Endothelial cell (in vitro differentiated cells): ENCODE results near the gene CAPN7. TPM values are rescaled to one million over a fixed set of nuclear protein-coding genes. Genes with fewer than 3 reads are reported as not detected.
"Not testable (repeated sequence)": the region's sequence is repeated elsewhere in the genome, so short reads cannot be mapped to it uniquely, and the experiment has no call there.

ENCODE experiments used
- DNase-seq: peaks from one replicate; pipeline ENCODE4 v3.0.0; 2021; ENCODE audit warnings: low spot score
- H3K27ac Mint-ChIP-seq: one replicate; pipeline ENCODE4 v1.8.0; 2021; ENCODE audit warnings: mixed read lengths, inconsistent platforms; ENCODE audit not compliant: unreplicated experiment
- H3K27me3 Mint-ChIP-seq: one replicate; pipeline ENCODE4 v1.8.0; 2021; ENCODE audit warnings: mild to moderate bottlenecking, moderate library complexity, mixed read lengths, inconsistent platforms; ENCODE audit not compliant: unreplicated experiment
- H3K36me3 Mint-ChIP-seq: one replicate; pipeline ENCODE4 v1.8.0; 2021; ENCODE audit warnings: mild to moderate bottlenecking, low read depth, mixed read lengths, inconsistent platforms; ENCODE audit not compliant: unreplicated experiment
- H3K4me1 Mint-ChIP-seq: one replicate; pipeline ENCODE4 v1.8.0; 2021; ENCODE audit warnings: mild to moderate bottlenecking, mixed read lengths, inconsistent platforms; ENCODE audit not compliant: unreplicated experiment
- H3K4me3 Mint-ChIP-seq: one replicate; pipeline ENCODE4 v1.8.0; 2021; ENCODE audit warnings: mild to moderate bottlenecking, mixed read lengths, inconsistent platforms; ENCODE audit not compliant: unreplicated experiment
- H3K9me3 Mint-ChIP-seq: one replicate; pipeline ENCODE4 v1.8.0; 2021; ENCODE audit warnings: mixed read lengths, inconsistent platforms; ENCODE audit not compliant: unreplicated experiment
- CTCF ChIP-seq: fragments of 200-600 bp; sonication (generic); IDR thresholded peaks from one replicate; pipeline ENCODE4 v1.5.0; 2021; ENCODE audit warnings: antibody characterized with exemption; ENCODE audit not compliant: unreplicated experiment
- long read RNA-seq: library from polyadenylated mRNA; unstranded; transcript quantifications from one replicate; pipeline ENCODE4 v2.0.0, GENCODE V29; 2020; ENCODE audit not compliant: unreplicated experiment
- total RNA-seq: library from RNA; stranded (reverse); fragmentation: NEBNext Ultra II Directional; extraction: Animal tissue kit (Norgen Biotek cat#: 25700); gene quantifications from one replicate; pipeline ENCODE4 v1.2.1, GENCODE V29; 2021; ENCODE audit not compliant: unreplicated experiment

The CAPN7 gene
- total RNA-seq, result 25.9 TPM
- long read RNA-seq, full-length matches to known transcripts, result 4 of 9 reads
- long read RNA-seq, partial matches to known transcripts, result 3 of 9 reads
- long read RNA-seq, other reads (novel, unspliced or antisense), result 2 of 9 reads

GRCh38 chr3:15205934-15206661, at the start of gene CAPN7:
TSS of gene CAPN7 (plus strand) at chr3:15206246. CDS start at chr3:15206496, 250 bp downstream.
- DNase-seq, result peak; percentile 96
- H3K27me3 Mint-ChIP-seq, result peaks cover 4% of the 10 kb centered on the region
- H3K36me3 Mint-ChIP-seq, result peaks cover 4% of the 10 kb centered on the region
- no peak for TF ChIP-seq CTCF
- H3K9me3 Mint-ChIP-seq, result no peaks in the 10 kb centered on the region
- peaks cover 12% of the 10 kb centered on the region for H3K4me1 Mint-ChIP-seq
- peak within 1 kb of the TSS; percentile 80 for H3K27ac Mint-ChIP-seq
- H3K4me3 Mint-ChIP-seq, result peak within 1 kb of the TSS; percentile 97

GRCh38 chr3:15157441-15157840, 48.6 kb upstream of the CAPN7 start:
- Mint-ChIP-seq H3K36me3 (peaks cover 5% of the 10 kb centered on the region), H3K9me3 (no peaks in the 10 kb centered on the region), H3K27ac (no peak overlapping the region), H3K27me3 (peaks cover 1% of the 10 kb centered on the region), H3K4me1 (peaks cover 9% of the 10 kb centered on the region), H3K4me3 (no peak overlapping the region)
- no peak for TF ChIP-seq CTCF
- no peak for DNase-seq

GRCh38 chr3:15159501-15160136, 46.4 kb upstream of the CAPN7 start:
- Mint-ChIP-seq H3K9me3 (peaks cover 4% of the 10 kb centered on the region), H3K4me1 (peaks cover 9% of the 10 kb centered on the region), H3K36me3 (peaks cover 7% of the 10 kb centered on the region), H3K4me3 (no peak overlapping the region), H3K27ac (no peak overlapping the region), H3K27me3 (peaks cover 1% of the 10 kb centered on the region)
- no peak for DNase-seq
- no peak for TF ChIP-seq CTCF

GRCh38 chr3:15160662-15161061, 45.4 kb upstream of the CAPN7 start:
- DNase-seq, result no peak
- Mint-ChIP-seq H3K27me3 (peaks cover 3% of the 10 kb centered on the region), H3K4me3 (peak overlapping the region; percentile 26), H3K27ac (no peak overlapping the region), H3K4me1 (peaks cover 1% of the 10 kb centered on the region), H3K36me3 (peaks cover 7% of the 10 kb centered on the region), H3K9me3 (peaks cover 4% of the 10 kb centered on the region)
- TF ChIP-seq CTCF, result no peak

GRCh38 chr3:15161133-15161532, 44.9 kb upstream of the CAPN7 start:
- no peak for TF ChIP-seq CTCF
- Mint-ChIP-seq H3K4me1 (no peaks in the 10 kb centered on the region), H3K4me3 (peak overlapping the region; percentile 26), H3K27ac (no peak overlapping the region), H3K27me3 (peaks cover 3% of the 10 kb centered on the region), H3K9me3 (peaks cover 4% of the 10 kb centered on the region), H3K36me3 (peaks cover 7% of the 10 kb centered on the region)
- DNase-seq, result no peak

- H3K4me1 Mint-ChIP-seq, H3K9me3 Mint-ChIP-seq, DNase-seq, H3K27ac Mint-ChIP-seq, H3K27me3 Mint-ChIP-seq, H3K36me3 Mint-ChIP-seq, H3K4me3 Mint-ChIP-seq: not testable (repeated sequence)
These were observed 42.4 kb upstream of the CAPN7 start for GRCh38 chr3:15163656-15164055.
